HCT116 (cell line): ENCODE measurements around the gene KCNK6. TPM values are rescaled to one million over a fixed set of nuclear protein-coding genes. Genes with fewer than 3 reads are reported as not detected.

Experiments
- ATAC-seq: fragments of 200-7000 bp; cut with Tn5 transposase; 2 replicates; pipeline ENCODE4 v1.9.1; 2020; ENCODE audit warnings: mild to moderate bottlenecking, moderate library complexity
- BruUV-seq: library from RNA; stranded (reverse); fragments of 400-500 nt; replicated peaks from 2 replicates; lab custom pipeline; 2021; lab: Mats Ljungman, UMichigan
- CTCF ChIA-PET: fragments of 300-600 bp; sonication (Branson Sonifier 250); formaldehyde crosslinking; loops from one replicate; lab custom pipeline; 2021; ENCODE audit warnings: antibody characterized with exemption; lab: Charles Lee
- POLR2A ChIA-PET: fragments of 300-600, 350-600 bp; sonication (Branson Sonifier 250); formaldehyde crosslinking; loops from one replicate; lab custom pipeline; 2021; ENCODE audit warnings: antibody characterized with exemption; lab: Charles Lee
- RAD21 ChIA-PET, 2 experiments: fragments of 300-600 bp; sonication (Branson Sonifier 250); formaldehyde crosslinking; loops; one replicate each; lab custom pipeline; 2023; ENCODE audit warnings: low total read pairs in 2 of 2; ENCODE audit not compliant: uncharacterized antibody in 2 of 2, unreplicated experiment in 2 of 2, low non-redundant PET in 1 of 2; lab: Charles Lee
- DNase-seq: peaks from one replicate; pipeline ENCODE4 v3.0.0-alpha.2; 2010; ENCODE audit warnings: low read depth, low spot score
- H2AFZ ChIP-seq: fragments of 200-600 bp; shearing (Covaris generic), sonication (generic); 2 replicates; pipeline ENCODE4 v1.6.1; 2017; ENCODE audit warnings: low read depth, mixed run types, mixed read lengths, antibody characterized with exemption, low read length; ENCODE audit not compliant: poor library complexity, severe bottlenecking
- H3K27ac ChIP-seq: 2 replicates; pipeline ENCODE4 v1.5.1; 2012; ENCODE audit warnings: low read depth, low read length
- H3K27me3 ChIP-seq: fragments of 200-600 bp; sonication (generic); 2 replicates; pipeline ENCODE4 v1.6.1; 2016; ENCODE audit warnings: mixed run types, low read length, mixed read lengths; ENCODE audit not compliant: insufficient read depth
- H3K36me3 ChIP-seq, 2 experiments: fragments of 200-500 bp in 1 of 2; fragments of 200-600 bp in 1 of 2; sonication (Bioruptor generic) in 1 of 2; sonication (generic) in 1 of 2; 2 replicates each; pipeline versions ENCODE4 v1.5.1 to v1.6.1; 2014 to 2016; ENCODE audit warnings: low read length in 2 of 2, inconsistent platforms in 1 of 2, mixed read lengths in 1 of 2, mixed run types in 1 of 2; ENCODE audit not compliant: insufficient read depth in 2 of 2, control insufficient read depth in 1 of 2
- H3K4me1 ChIP-seq, 2 experiments: fragments of 200-600 bp in 1 of 2; sonication (generic) in 1 of 2; 2 replicates each; pipeline versions ENCODE4 v1.5.1 to v1.6.1; 2012 to 2017; ENCODE audit warnings: low read length in 2 of 2, inconsistent platforms in 1 of 2, mild to moderate bottlenecking in 1 of 2, mixed read lengths in 1 of 2, mixed run types in 1 of 2, moderate library complexity in 1 of 2; ENCODE audit not compliant: insufficient read depth in 2 of 2, control insufficient read depth in 1 of 2
- H3K4me2 ChIP-seq: fragments of 200-600 bp; sonication (generic); 2 replicates; pipeline ENCODE4 v1.6.1; 2017; ENCODE audit warnings: mixed run types, low read length, mixed read lengths
- H3K4me3 ChIP-seq, 2 experiments: fragments of 200-600 bp in 1 of 2; sonication (generic) in 1 of 2; replicated peaks in 1 of 2; 2 replicates each; pipeline ENCODE4 v1.5.1; 2011 to 2016; ENCODE audit warnings: low read length in 2 of 2, control low read depth in 1 of 2, low read depth in 1 of 2, mild to moderate bottlenecking in 1 of 2, mixed read lengths in 1 of 2, mixed run types in 1 of 2
- H3K79me2 ChIP-seq: fragments of 200-600 bp; sonication (generic); 2 replicates; pipeline ENCODE4 v1.6.1; 2017; ENCODE audit warnings: mild to moderate bottlenecking, mixed run types, low read length, moderate library complexity, mixed read lengths; ENCODE audit not compliant: insufficient read depth
- H3K9ac ChIP-seq: fragments of 200-600 bp; sonication (generic); 2 replicates; pipeline ENCODE4 v1.6.1; 2016; ENCODE audit warnings: low read length, mixed read lengths
- H3K9me2 ChIP-seq: fragments of 200-600 bp; sonication (generic), shearing (Covaris generic); 2 replicates; pipeline ENCODE4 v1.6.1; 2017; ENCODE audit warnings: mixed run types, mild to moderate bottlenecking, moderate library complexity; ENCODE audit not compliant: insufficient read depth
- H3K9me3 ChIP-seq, 2 experiments: fragments of 200-500 bp in 1 of 2; fragments of 200-600 bp in 1 of 2; sonication (Bioruptor generic) in 1 of 2; sonication (generic) in 1 of 2; 2 replicates each; pipeline ENCODE4 v1.6.1; 2014 to 2017; ENCODE audit warnings: low read length in 2 of 2, mixed read lengths in 2 of 2, inconsistent platforms in 1 of 2, low read depth in 1 of 2, mild to moderate bottlenecking in 1 of 2, mixed run types in 1 of 2, moderate library complexity in 1 of 2; ENCODE audit not compliant: control insufficient read depth in 1 of 2, insufficient read depth in 1 of 2
- H4K20me1 ChIP-seq: fragments of 200-600 bp; sonication (generic), shearing (Covaris generic); 2 replicates; pipeline ENCODE4 v1.6.1; 2017; ENCODE audit warnings: mixed run types, mild to moderate bottlenecking, moderate library complexity; ENCODE audit not compliant: insufficient read depth
- CEBPB ChIP-seq: IDR thresholded peaks from 2 replicates; pipeline ENCODE4 v1.6.1; 2012; ENCODE audit warnings: low read depth
- CTCF ChIP-seq, 3 experiments: fragments of 200-600 bp in 1 of 3; sonication (generic) in 1 of 3; IDR thresholded peaks in 2 of 3; conservative IDR thresholded peaks in 1 of 3; 2 replicates each; pipeline ENCODE4 v1.5.1; 2012 to 2017; ENCODE audit warnings: low read depth in 2 of 3, low read length in 2 of 3, antibody characterized with exemption in 1 of 3, borderline replicate concordance in 1 of 3, control low read depth in 1 of 3, mild to moderate bottlenecking in 1 of 3, mixed read lengths in 1 of 3, mixed run types in 1 of 3, moderate library complexity in 1 of 3; ENCODE audit not compliant: insufficient read depth in 1 of 3
- REST ChIP-seq: IDR thresholded peaks from 2 replicates; pipeline ENCODE4 v1.6.1; 2012; ENCODE audit warnings: low read depth
- intact Hi-C: fragments of 100-400 bp; cut with micrococcal nuclease; formaldehyde crosslinking; loops from 2 replicates; pipeline ENCODE4 v1.10.0; 2022
- total RNA-seq: library from RNA; stranded (reverse); gene quantifications from one replicate; pipeline ENCODE4 v1.2.1, GENCODE V29; 2021; ENCODE audit not compliant: unreplicated experiment

The KCNK6 gene
- total RNA-seq, 1 experiment from 2014 or later = 11.0 TPM

- H3K4me1 ChIP-seq = peaks cover 4 to 24% of the 10 kb centered on the region in 2 experiments; a peak in 3 of 4 replicates
- POLR2A ChIA-PET = no interaction called here
Measured at GRCh38 chr19:38278751-38279150, 40.9 kb upstream of the KCNK6 start.

More at GRCh38 chr19:38278751-38279150, 40.9 kb upstream of the KCNK6 start:
- H3K4me3 ChIP-seq = no peak overlapping the region
- no peak overlapping the region for H2AFZ ChIP-seq
- H4K20me1 ChIP-seq = peaks cover 15% of the 10 kb centered on the region; the same call in 1 of the 2 replicates
- no peaks in the 10 kb centered on the region for H3K9me3 ChIP-seq
- no peaks in the 10 kb centered on the region for H3K9me2 ChIP-seq
- H3K79me2 ChIP-seq = peaks cover 100% of the 10 kb centered on the region
- intact Hi-C loops = no loop called here
- H3K27me3 ChIP-seq = no peaks in the 10 kb centered on the region
- H3K27ac ChIP-seq = no peak overlapping the region
- H3K36me3 ChIP-seq = peaks cover 10 to 34% of the 10 kb centered on the region in 2 experiments
- ChIA-PET CTCF (no interaction called here), RAD21 (no interaction called here)
- DNase-seq (no peak), ATAC-seq (no peak)
- H3K4me2 ChIP-seq = no peak overlapping the region
- TF ChIP-seq CTCF (IDR thresholded peaks at IDR 0.05 in 2 of 3, conservative IDR thresholded peaks at IDR 0.05 in 1 of 3; ENCODE audit: borderline replicate concordance in 1 of 3, insufficient read depth in 1 of 3, low read depth in 2 of 3, low read length in 2 of 3) = no peak
- no peak for TF ChIP-seq CEBPB
- no peak for TF ChIP-seq REST
- no peak overlapping the region for H3K9ac ChIP-seq
- no TSS peak for BruUV-seq
